CD4-positive, CD25-positive, alpha-beta regulatory T cell (primary cell): ENCODE data around the gene APP. TPM values are rescaled to one million over a fixed set of nuclear protein-coding genes. Genes with fewer than 3 reads are reported as not detected.

ENCODE experiments used
- ATAC-seq, 2 donors: fragments of 150-1000 bp; cut with Tn5 transposase; one replicate each; pipeline ENCODE4 v1.10.0; 2021; ENCODE audit warnings: low read depth in 2 of 2, moderate number of reproducible peaks in 2 of 2, moderate library complexity in 1 of 2
- DNase-seq, 3 donors: peaks; one replicate each; pipeline versions ENCODE4 v3.0.0 to v3.0.0-alpha.2; 2012 to 2022; ENCODE audit warnings: mixed read lengths in 1 of 3
- H3K27ac ChIP-seq: one replicate; pipeline ENCODE4 v1.7.0; 2013; ENCODE audit warnings: mild to moderate bottlenecking, low read length; ENCODE audit not compliant: insufficient read depth, poor library complexity, severe bottlenecking
- H3K27me3 ChIP-seq: one replicate; pipeline ENCODE4 v1.7.0; 2013; ENCODE audit warnings: low read length; ENCODE audit not compliant: control insufficient read depth, insufficient read depth
- H3K36me3 ChIP-seq: one replicate; pipeline ENCODE4 v1.7.0; 2013; ENCODE audit warnings: mild to moderate bottlenecking, low read length, moderate library complexity; ENCODE audit not compliant: control insufficient read depth, insufficient read depth
- H3K4me1 ChIP-seq: 2 replicates; pipeline ENCODE4 v1.7.0; 2013; ENCODE audit warnings: mild to moderate bottlenecking, low read length; ENCODE audit not compliant: insufficient read depth, control insufficient read depth, poor library complexity, severe bottlenecking
- H3K4me3 ChIP-seq: one replicate; pipeline ENCODE4 v1.7.0; 2013; ENCODE audit warnings: low read depth, mild to moderate bottlenecking, low read length, moderate library complexity
- H3K9me3 ChIP-seq, 2 experiments: 1 replicate in 1 of 2; 2 replicates in 1 of 2; pipeline ENCODE4 v1.7.0; 2013; ENCODE audit warnings: low read length in 2 of 2, mild to moderate bottlenecking in 1 of 2, moderate library complexity in 1 of 2; ENCODE audit not compliant: control insufficient read depth in 2 of 2
- H3K27ac Mint-ChIP-seq, 3 donors: one replicate each; pipeline ENCODE4 v1.8.0; 2020 to 2022; ENCODE audit warnings: mild to moderate bottlenecking in 3 of 3, mixed read lengths in 3 of 3, moderate library complexity in 2 of 3
- H3K27me3 Mint-ChIP-seq: one replicate; pipeline ENCODE4 v1.8.0; 2022; ENCODE audit warnings: mild to moderate bottlenecking, mixed read lengths
- H3K36me3 Mint-ChIP-seq: one replicate; pipeline ENCODE4 v1.8.0; 2020; ENCODE audit warnings: mixed read lengths
- H3K4me1 Mint-ChIP-seq, 4 donors: one replicate each; pipeline ENCODE4 v1.8.0; 2020 to 2022; ENCODE audit warnings: mixed read lengths in 4 of 4, mild to moderate bottlenecking in 1 of 4
- H3K4me3 Mint-ChIP-seq, 4 donors: one replicate each; pipeline ENCODE4 v1.8.0; 2020 to 2022; ENCODE audit warnings: mild to moderate bottlenecking in 4 of 4, mixed read lengths in 4 of 4, moderate library complexity in 3 of 4
- H3K9me3 Mint-ChIP-seq, 7 donors: one replicate each; pipeline ENCODE4 v1.8.0; 2020 to 2022; ENCODE audit warnings: mixed read lengths in 7 of 7, mild to moderate bottlenecking in 3 of 7, moderate library complexity in 2 of 7
- polyA plus RNA-seq, 4 donors: library from polyadenylated mRNA; unstranded; fragments of 300-500 nt; fragmentation: Illumina TruSeq; gene quantifications; one replicate each; pipeline ENCODE4 v1.2.3, GENCODE V29; 2021
- total RNA-seq: library from RNA; stranded (reverse); gene quantifications from one replicate; pipeline ENCODE4 v1.2.3, GENCODE V29; 2022

The APP gene
- total and polyA plus RNA-seq, 5 donors from 2014 or later, result 3.9 to 29.5 (median 7.5) TPM

- DNase-seq (no peak), ATAC-seq (no peak)
- Mint-ChIP-seq H3K4me1 (no peaks in the 10 kb centered on the region), H3K4me3 (no peak overlapping the region), H3K27me3 (peaks cover 1% of the 10 kb centered on the region), H3K9me3 (peaks cover 0 to 5% (median under 1%) of the 10 kb centered on the region in 7 donors), H3K27ac (no peak overlapping the region), H3K36me3 (no peaks in the 10 kb centered on the region)
- Histone ChIP-seq H3K4me3 (no peak overlapping the region), H3K27ac (no peak overlapping the region), H3K27me3 (peaks cover 2% of the 10 kb centered on the region), H3K4me1 (no peaks in the 10 kb centered on the region), H3K36me3 (no peaks in the 10 kb centered on the region), H3K9me3 (no peaks in the 10 kb centered on the region)
These were observed 320.3 kb downstream of the APP start for GRCh38 chr21:25850126-25850842.

GRCh38 chr21:25848309-25848708 is 322.3 kb downstream of the APP start:
- Mint-ChIP-seq H3K27ac (no peak overlapping the region), H3K9me3 (peaks cover 0 to 7% (median 3%) of the 10 kb centered on the region in 7 donors), H3K36me3 (no peaks in the 10 kb centered on the region), H3K4me3 (no peak overlapping the region), H3K4me1 (no peaks in the 10 kb centered on the region), H3K27me3 (peaks cover 9% of the 10 kb centered on the region)
- no peaks in the 10 kb centered on the region for H3K36me3 ChIP-seq
- H3K9me3 ChIP-seq, result no peaks in the 10 kb centered on the region
- ATAC-seq, result no peak
- no peaks in the 10 kb centered on the region for H3K4me1 ChIP-seq
- no peak overlapping the region for H3K4me3 ChIP-seq
- DNase-seq, result no peak
- H3K27me3 ChIP-seq, result no peaks in the 10 kb centered on the region
- no peak overlapping the region for H3K27ac ChIP-seq

GRCh38 chr21:25845729-25846256 is 324.8 kb downstream of the APP start:
- no peaks in the 10 kb centered on the region for H3K36me3 ChIP-seq
- H3K27ac Mint-ChIP-seq, result no peak overlapping the region
- H3K27me3 Mint-ChIP-seq, result peaks cover 20% of the 10 kb centered on the region
- no peaks in the 10 kb centered on the region for H3K4me1 Mint-ChIP-seq
- H3K9me3 ChIP-seq, result no peaks in the 10 kb centered on the region
- peaks cover 0 to 5% (median 2%) of the 10 kb centered on the region in 7 donors for H3K9me3 Mint-ChIP-seq
- H3K27ac ChIP-seq, result no peak overlapping the region
- no peak overlapping the region for H3K4me3 ChIP-seq
- ATAC-seq, result no peak
- no peaks in the 10 kb centered on the region for H3K36me3 Mint-ChIP-seq
- no peak for DNase-seq
- H3K4me1 ChIP-seq, result no peaks in the 10 kb centered on the region
- H3K27me3 ChIP-seq, result no peaks in the 10 kb centered on the region
- H3K4me3 Mint-ChIP-seq, result no peak overlapping the region

GRCh38 chr21:25842925-25843324 is 327.6 kb downstream of the APP start:
- peaks cover 2 to 4% (median 3%) of the 10 kb centered on the region in 7 donors for H3K9me3 Mint-ChIP-seq
- H3K27me3 ChIP-seq, result no peaks in the 10 kb centered on the region
- no peaks in the 10 kb centered on the region for H3K36me3 ChIP-seq
- no peak overlapping the region for H3K4me3 Mint-ChIP-seq
- no peaks in the 10 kb centered on the region for H3K9me3 ChIP-seq
- ATAC-seq, result no peak
- H3K27me3 Mint-ChIP-seq, result peaks cover 24% of the 10 kb centered on the region
- H3K4me3 ChIP-seq, result no peak overlapping the region
- no peak for DNase-seq
- no peaks in the 10 kb centered on the region for H3K4me1 ChIP-seq
- H3K27ac ChIP-seq, result no peak overlapping the region
- no peaks in the 10 kb centered on the region for H3K4me1 Mint-ChIP-seq
- H3K36me3 Mint-ChIP-seq, result no peaks in the 10 kb centered on the region
- no peak overlapping the region for H3K27ac Mint-ChIP-seq

GRCh38 chr21:25838809-25839208 is 331.8 kb downstream of the APP start:
- ATAC-seq (no peak), DNase-seq (no peak)
- Mint-ChIP-seq H3K27me3 (peaks cover 14% of the 10 kb centered on the region), H3K9me3 (peaks cover 0 to 5% (median 0%) of the 10 kb centered on the region in 7 donors), H3K36me3 (no peaks in the 10 kb centered on the region), H3K4me3 (no peak overlapping the region), H3K4me1 (no peaks in the 10 kb centered on the region), H3K27ac (no peak overlapping the region)
- no peaks in the 10 kb centered on the region for H3K36me3 ChIP-seq
- no peak overlapping the region for H3K27ac ChIP-seq
- H3K9me3 ChIP-seq, result no peaks in the 10 kb centered on the region
- H3K27me3 ChIP-seq, result no peaks in the 10 kb centered on the region
- H3K4me1 ChIP-seq, result no peaks in the 10 kb centered on the region
- H3K4me3 ChIP-seq, result no peak overlapping the region

- Histone ChIP-seq H3K36me3 (no peaks in the 10 kb centered on the region), H3K9me3 (no peaks in the 10 kb centered on the region), H3K4me1 (no peaks in the 10 kb centered on the region), H3K27me3 (no peaks in the 10 kb centered on the region), H3K27ac (no peak overlapping the region), H3K4me3 (no peak overlapping the region)
- ATAC-seq (no peak), DNase-seq (no peak)
- Mint-ChIP-seq H3K9me3 (peaks cover 0 to 12% (median 4%) of the 10 kb centered on the region in 7 donors), H3K27me3 (peaks cover 9% of the 10 kb centered on the region), H3K36me3 (no peaks in the 10 kb centered on the region), H3K4me1 (no peaks in the 10 kb centered on the region), H3K27ac (no peak overlapping the region), H3K4me3 (no peak overlapping the region)
These were observed 332.9 kb downstream of the APP start for GRCh38 chr21:25837533-25838265.

- DNase-seq (no peak), ATAC-seq (no peak)
- Histone ChIP-seq H3K27me3 (no peaks in the 10 kb centered on the region), H3K9me3 (no peaks in the 10 kb centered on the region), H3K27ac (no peak overlapping the region), H3K4me3 (no peak overlapping the region), H3K36me3 (no peaks in the 10 kb centered on the region), H3K4me1 (no peaks in the 10 kb centered on the region)
- no peak overlapping the region for H3K27ac Mint-ChIP-seq
- H3K27me3 Mint-ChIP-seq, result peaks cover 13% of the 10 kb centered on the region
- peaks cover 0 to 12% (median 4%) of the 10 kb centered on the region in 7 donors for H3K9me3 Mint-ChIP-seq
- H3K36me3 Mint-ChIP-seq, result no peaks in the 10 kb centered on the region
- H3K4me1 Mint-ChIP-seq, result peaks cover 0 to 5% (median 0%) of the 10 kb centered on the region in 4 donors
- no peak overlapping the region for H3K4me3 Mint-ChIP-seq
These were observed 334.2 kb downstream of the APP start for GRCh38 chr21:25836396-25836795.
